Ishikawa (cell line): Measurements from ENCODE around the gene OGFR.

Experiments used
- NFIC ChIP-seq: IDR thresholded peaks from 2 replicates; pipeline ENCODE4 v1.6.1; 2012
- ZBTB7A ChIP-seq: IDR thresholded peaks from 2 replicates; pipeline ENCODE4 v1.6.1; 2012; ENCODE audit warnings: low read depth

- TF ChIP-seq NFIC (no peak), ZBTB7A (no peak)
Observed at GRCh38 chr20:62776035-62776691, 28.5 kb upstream of the OGFR start.
